Measurements from ENCODE around the gene PLA2G3.
A peak's percentile ranks its signal among the peaks of the same experiment; 100 is the strongest.

The PLA2G3 gene

DNA sequence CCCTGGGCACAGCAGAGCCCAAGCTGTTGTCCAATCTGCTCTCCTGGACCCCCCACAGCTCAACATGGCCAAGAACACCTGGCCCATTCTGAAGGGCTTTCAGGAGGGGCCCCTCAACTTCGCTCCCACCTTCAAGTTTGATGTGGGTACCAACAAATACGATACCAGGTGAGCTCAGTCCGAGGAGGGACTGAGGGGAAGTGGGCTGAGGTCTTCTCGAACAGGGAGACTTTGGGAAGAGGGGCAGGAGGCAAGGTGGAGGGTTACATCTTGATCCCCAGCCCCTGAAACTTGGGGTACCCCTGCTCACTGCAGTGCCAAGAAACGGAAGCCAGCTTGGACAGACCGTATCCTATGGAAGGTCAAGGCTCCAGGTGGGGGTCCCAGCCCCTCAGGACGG is 12.2 kb downstream of the PLA2G3 start:
- Histone ChIP-seq H3K4me2 (ENCODE audit: low read length) (peak overlapping the region; percentile 35; the same call in 1 of the 2 replicates), H3K36me3 (replicated peaks; ENCODE audit: low read depth, low read length) (no peaks in the 10 kb centered on the region), H3K27ac (ENCODE audit: low read length) (no peak overlapping the region), H3K79me2 (ENCODE audit: low read length) (no peaks in the 10 kb centered on the region), H3K4me3 (ENCODE audit: low read length) (no peak overlapping the region), H3K27me3 (ENCODE audit: low read depth, low read length) (no peaks in the 10 kb centered on the region), H3K9ac (ENCODE audit: low read length) (no peak overlapping the region), H2AFZ (ENCODE audit: low read depth, low read length) (peak overlapping the region; percentile 68; the same call in 1 of the 2 replicates), H3K9me3 (ENCODE audit: insufficient read depth, low read length) (no peaks in the 10 kb centered on the region), H3K4me1 (ENCODE audit: low read length) (peaks cover 6% of the 10 kb centered on the region; the same call in 1 of the 2 replicates), H4K20me1 (ENCODE audit: insufficient read depth, low read length) (no peaks in the 10 kb centered on the region)
- TF ChIP-seq, protein P1, sequence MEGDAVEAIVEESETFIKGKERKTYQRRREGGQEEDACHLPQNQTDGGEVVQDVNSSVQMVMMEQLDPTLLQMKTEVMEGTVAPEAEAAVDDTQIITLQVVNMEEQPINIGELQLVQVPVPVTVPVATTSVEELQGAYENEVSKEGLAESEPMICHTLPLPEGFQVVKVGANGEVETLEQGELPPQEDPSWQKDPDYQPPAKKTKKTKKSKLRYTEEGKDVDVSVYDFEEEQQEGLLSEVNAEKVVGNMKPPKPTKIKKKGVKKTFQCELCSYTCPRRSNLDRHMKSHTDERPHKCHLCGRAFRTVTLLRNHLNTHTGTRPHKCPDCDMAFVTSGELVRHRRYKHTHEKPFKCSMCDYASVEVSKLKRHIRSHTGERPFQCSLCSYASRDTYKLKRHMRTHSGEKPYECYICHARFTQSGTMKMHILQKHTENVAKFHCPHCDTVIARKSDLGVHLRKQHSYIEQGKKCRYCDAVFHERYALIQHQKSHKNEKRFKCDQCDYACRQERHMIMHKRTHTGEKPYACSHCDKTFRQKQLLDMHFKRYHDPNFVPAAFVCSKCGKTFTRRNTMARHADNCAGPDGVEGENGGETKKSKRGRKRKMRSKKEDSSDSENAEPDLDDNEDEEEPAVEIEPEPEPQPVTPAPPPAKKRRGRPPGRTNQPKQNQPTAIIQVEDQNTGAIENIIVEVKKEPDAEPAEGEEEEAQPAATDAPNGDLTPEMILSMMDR (IDR thresholded peaks at IDR 0.05; ENCODE audit: low read depth, low read length): no peak
- no peak for TF ChIP-seq EZH2phosphoT487 (IDR thresholded peaks at IDR 0.05; ENCODE audit: low read depth)

DNA sequence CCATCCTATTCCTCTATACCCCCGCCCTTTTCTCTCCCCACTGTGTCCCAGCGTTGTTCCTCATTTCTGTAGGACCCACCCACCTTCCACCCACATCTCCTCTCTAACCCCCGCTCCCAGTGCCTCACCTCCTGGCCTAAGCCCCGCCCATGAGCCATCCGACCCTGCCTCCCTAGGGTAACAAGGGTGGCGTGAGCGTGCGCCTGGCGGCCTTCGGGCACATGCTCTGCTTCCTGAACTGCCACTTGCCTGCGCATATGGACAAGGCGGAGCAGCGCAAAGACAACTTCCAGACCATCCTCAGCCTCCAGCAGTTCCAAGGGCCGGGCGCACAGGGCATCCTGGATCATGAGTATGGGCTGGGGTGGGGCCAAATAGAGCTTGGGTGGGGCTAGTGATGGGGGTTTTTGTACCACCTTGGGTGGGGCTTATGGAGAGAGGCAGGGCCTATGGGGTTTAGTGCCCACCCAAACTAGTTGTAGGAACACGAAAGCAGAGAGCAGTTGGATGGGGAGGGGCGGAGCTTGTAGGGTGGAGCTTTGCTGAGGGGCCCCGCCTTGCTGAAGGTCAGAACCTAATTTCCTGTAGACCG is 13.0 kb downstream of the PLA2G3 start:
- Histone ChIP-seq H2AFZ (ENCODE audit: low read depth, low read length) (peak overlapping the region; percentile 68; the same call in 1 of the 2 replicates), H3K36me3 (replicated peaks; ENCODE audit: low read depth, low read length) (no peaks in the 10 kb centered on the region), H3K9me3 (ENCODE audit: insufficient read depth, low read length) (no peaks in the 10 kb centered on the region), H3K4me2 (ENCODE audit: low read length) (peak overlapping the region; percentile 35), H4K20me1 (ENCODE audit: insufficient read depth, low read length) (no peaks in the 10 kb centered on the region), H3K9ac (ENCODE audit: low read length) (no peak overlapping the region), H3K4me3 (ENCODE audit: low read length) (peak overlapping the region; percentile 12; the same call in 1 of the 2 replicates), H3K27ac (ENCODE audit: low read length) (no peak overlapping the region), H3K4me1 (ENCODE audit: low read length) (peaks cover 6% of the 10 kb centered on the region; the same call in 1 of the 2 replicates), H3K79me2 (ENCODE audit: low read length) (no peaks in the 10 kb centered on the region), H3K27me3 (ENCODE audit: low read depth, low read length) (no peaks in the 10 kb centered on the region)
- TF ChIP-seq, protein P1 (IDR thresholded peaks at IDR 0.05; ENCODE audit: low read depth, low read length): no peak
- TF ChIP-seq EZH2phosphoT487 (IDR thresholded peaks at IDR 0.05; ENCODE audit: low read depth): no peak

DNA sequence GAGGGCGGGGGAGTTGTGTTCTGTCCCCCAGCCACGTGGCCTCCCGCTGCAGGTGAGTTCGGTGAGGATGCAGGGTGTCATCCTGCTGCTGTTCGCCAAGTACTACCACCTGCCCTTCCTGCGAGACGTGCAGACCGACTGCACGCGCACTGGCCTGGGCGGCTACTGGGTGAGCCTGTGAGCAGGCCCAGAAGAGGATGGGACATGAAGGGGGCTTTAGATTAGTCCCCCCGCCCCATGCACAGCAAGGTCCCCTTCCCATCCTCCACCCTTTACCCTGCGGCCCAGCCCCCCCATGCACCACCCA is 13.5 kb downstream of the PLA2G3 start:
- H3K27me3 ChIP-seq (ENCODE audit: low read depth, low read length): no peaks in the 10 kb centered on the region
- H3K9ac ChIP-seq (ENCODE audit: low read length): no peak overlapping the region
- no peaks in the 10 kb centered on the region for H3K36me3 ChIP-seq (replicated peaks; ENCODE audit: low read depth, low read length)
- no peak for TF ChIP-seq EZH2phosphoT487 (IDR thresholded peaks at IDR 0.05; ENCODE audit: low read depth)
- TF ChIP-seq, protein P1 (IDR thresholded peaks at IDR 0.05; ENCODE audit: low read depth, low read length): no peak
- H2AFZ ChIP-seq (ENCODE audit: low read depth, low read length): no peak overlapping the region
- H4K20me1 ChIP-seq (ENCODE audit: insufficient read depth, low read length): no peaks in the 10 kb centered on the region
- peaks cover 6% of the 10 kb centered on the region; the same call in 1 of the 2 replicates for H3K4me1 ChIP-seq (ENCODE audit: low read length)
- H3K4me3 ChIP-seq (ENCODE audit: low read length): no peak overlapping the region
- H3K9me3 ChIP-seq (ENCODE audit: insufficient read depth, low read length): no peaks in the 10 kb centered on the region
- H3K79me2 ChIP-seq (ENCODE audit: low read length): no peaks in the 10 kb centered on the region
- H3K27ac ChIP-seq (ENCODE audit: low read length): no peak overlapping the region
- H3K4me2 ChIP-seq (ENCODE audit: low read length): no peak overlapping the region

DNA sequence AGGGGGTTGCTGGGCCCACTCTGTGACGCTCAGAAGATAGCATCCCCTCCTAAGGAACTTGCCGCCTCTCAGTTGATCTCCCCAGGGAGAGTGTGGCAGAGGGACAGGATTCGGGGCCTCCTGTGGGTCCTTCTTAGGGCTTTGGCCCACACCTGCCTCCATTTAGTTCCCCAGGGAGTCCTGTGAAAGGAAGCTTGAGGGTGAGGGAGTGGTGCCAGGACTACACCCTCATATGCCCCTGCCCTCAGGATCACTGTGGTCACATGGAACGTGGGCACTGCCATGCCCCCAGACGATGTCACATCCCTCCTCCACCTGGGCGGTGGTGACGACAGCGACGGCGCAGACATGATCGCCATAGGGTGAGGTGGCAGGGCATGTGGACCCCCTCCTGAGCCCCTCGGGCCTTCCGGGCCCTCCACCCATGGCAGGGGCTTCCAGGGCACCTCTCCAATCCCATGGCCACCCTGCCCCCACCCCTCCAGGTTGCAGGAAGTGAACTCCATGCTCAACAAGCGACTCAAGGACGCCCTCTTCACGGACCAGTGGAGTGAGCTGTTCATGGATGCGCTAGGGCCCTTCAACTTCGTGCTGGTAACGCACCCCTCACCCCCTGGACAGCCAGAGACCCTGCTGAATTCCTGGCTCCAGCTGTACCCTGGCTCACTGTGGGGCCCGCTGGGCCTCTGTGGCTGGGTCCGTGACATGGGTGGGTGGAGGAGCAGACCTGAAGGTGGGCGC is 14.0 kb downstream of the PLA2G3 start:
- Histone ChIP-seq H3K4me1 (ENCODE audit: low read length) (peaks cover 6% of the 10 kb centered on the region; the same call in 1 of the 2 replicates), H3K9me3 (ENCODE audit: insufficient read depth, low read length) (no peaks in the 10 kb centered on the region), H3K27me3 (ENCODE audit: low read depth, low read length) (no peaks in the 10 kb centered on the region), H3K79me2 (ENCODE audit: low read length) (no peaks in the 10 kb centered on the region), H4K20me1 (ENCODE audit: insufficient read depth, low read length) (no peaks in the 10 kb centered on the region), H3K36me3 (replicated peaks; ENCODE audit: low read depth, low read length) (no peaks in the 10 kb centered on the region), H3K9ac (ENCODE audit: low read length) (no peak overlapping the region), H3K27ac (ENCODE audit: low read length) (no peak overlapping the region), H3K4me3 (ENCODE audit: low read length) (no peak overlapping the region), H2AFZ (ENCODE audit: low read depth, low read length) (no peak overlapping the region), H3K4me2 (ENCODE audit: low read length) (no peak overlapping the region)
- TF ChIP-seq, protein P1 (IDR thresholded peaks at IDR 0.05; ENCODE audit: low read depth, low read length): no peak
- no peak for TF ChIP-seq EZH2phosphoT487 (IDR thresholded peaks at IDR 0.05; ENCODE audit: low read depth)

Measured in OCI-LY3 (cell line).